Peyer's patch (tissue), 4 donors: ENCODE results near the gene ADAMTS15.

Experiments used
- CTCF ChIP-seq, 6 experiments: fragments of 450-650 bp in 4 of 6; fragments of 200-600 bp in 2 of 6; sonication (generic) in 1 of 6; IDR thresholded peaks; one replicate each; pipeline ENCODE4 v1.5.1; 2017 to 2019; ENCODE audit warnings: antibody characterized with exemption in 6 of 6, mild to moderate bottlenecking in 3 of 6, moderate library complexity in 1 of 6
- POLR2A ChIP-seq, 2 donors: fragments of 450-650 bp; IDR thresholded peaks; one replicate each; pipeline ENCODE4 v1.5.1; 2017; ENCODE audit warnings: antibody characterized with exemption in 2 of 2, mild to moderate bottlenecking in 2 of 2, moderate library complexity in 2 of 2

GRCh38 chr11:130442737-130443136 lies 5.7 kb upstream of the ADAMTS15 start:
- TF ChIP-seq CTCF (IDR thresholded peaks at IDR 0.05) (no peak), POLR2A (IDR thresholded peaks at IDR 0.05) (no peak)
